Measurements from ENCODE around the gene GJA8.
"Not testable (repeated sequence)": the region's sequence is repeated elsewhere in the genome, so short reads cannot be mapped to it uniquely, and the experiment has no call there.

The GJA8 gene

GRCh38 chr1:147902253-147902845, at the start of gene GJA8:
GJA8 (plus strand) TSS chr1:147902795; CDS start chr1:147907956, 5,161 bp downstream.
- peaks cover 7% of the 10 kb centered on the region for H3K27me3 Mint-ChIP-seq
- no peaks in the 10 kb centered on the region for H3K4me1 Mint-ChIP-seq
- H3K9me3 Mint-ChIP-seq, result no peaks in the 10 kb centered on the region
- ATAC-seq (ENCODE audit: low read depth) (no peak), DNase-seq (ENCODE audit: low spot score in 2 of 2) (no peak)
- H3K4me3 Mint-ChIP-seq, result no peak within 1 kb of the TSS
- H3K27ac Mint-ChIP-seq, result no peak within 1 kb of the TSS
- no peaks in the 10 kb centered on the region for H3K36me3 Mint-ChIP-seq

GRCh38 chr1:147853391-147853790, 49.2 kb upstream of the GJA8 start:
- Mint-ChIP-seq H3K36me3 (no peaks in the 10 kb centered on the region), H3K4me3 (no peak overlapping the region), H3K27me3 (peaks cover 13% of the 10 kb centered on the region), H3K4me1 (no peaks in the 10 kb centered on the region), H3K9me3 (peaks cover 1% of the 10 kb centered on the region), H3K27ac (no peak overlapping the region)
- DNase-seq (ENCODE audit: low spot score in 2 of 2) (no peak), ATAC-seq (ENCODE audit: low read depth) (no peak)

GRCh38 chr1:147854989-147855388, 47.6 kb upstream of the GJA8 start:
- not testable (repeated sequence) for H3K4me3 Mint-ChIP-seq; DNase-seq (ENCODE audit: low spot score in 2 of 2); H3K4me1 Mint-ChIP-seq; ATAC-seq (ENCODE audit: low read depth); H3K9me3 Mint-ChIP-seq; H3K27ac Mint-ChIP-seq; H3K36me3 Mint-ChIP-seq
- H3K27me3 Mint-ChIP-seq, result peaks cover 11% of the 10 kb centered on the region

GRCh38 chr1:147855996-147856395, 46.6 kb upstream of the GJA8 start:
- H3K27me3 Mint-ChIP-seq; H3K4me3 Mint-ChIP-seq; H3K27ac Mint-ChIP-seq; H3K9me3 Mint-ChIP-seq; H3K4me1 Mint-ChIP-seq; DNase-seq (ENCODE audit: low spot score in 2 of 2); ATAC-seq (ENCODE audit: low read depth); H3K36me3 Mint-ChIP-seq: not testable (repeated sequence)

GRCh38 chr1:147867204-147867603, 35.4 kb upstream of the GJA8 start:
- H3K4me1 Mint-ChIP-seq; H3K9me3 Mint-ChIP-seq; H3K27me3 Mint-ChIP-seq; ATAC-seq (ENCODE audit: low read depth); DNase-seq (ENCODE audit: low spot score in 2 of 2); H3K27ac Mint-ChIP-seq; H3K36me3 Mint-ChIP-seq; H3K4me3 Mint-ChIP-seq: not testable (repeated sequence)

GRCh38 chr1:147878022-147878421, 24.6 kb upstream of the GJA8 start:
- ATAC-seq (ENCODE audit: low read depth) (no peak), DNase-seq (ENCODE audit: low spot score in 2 of 2) (no peak)
- H3K36me3 Mint-ChIP-seq, result peaks cover 1% of the 10 kb centered on the region
- peaks cover 5% of the 10 kb centered on the region for H3K9me3 Mint-ChIP-seq
- no peak overlapping the region for H3K4me3 Mint-ChIP-seq
- H3K27ac Mint-ChIP-seq, result no peak overlapping the region
- H3K4me1 Mint-ChIP-seq, result no peaks in the 10 kb centered on the region
- peaks cover 14% of the 10 kb centered on the region for H3K27me3 Mint-ChIP-seq

GRCh38 chr1:147879911-147880310, 22.7 kb upstream of the GJA8 start:
- H3K36me3 Mint-ChIP-seq, result peaks cover 1% of the 10 kb centered on the region
- H3K9me3 Mint-ChIP-seq, result peaks cover 5% of the 10 kb centered on the region
- ATAC-seq (ENCODE audit: low read depth), result no peak
- no peak for DNase-seq (ENCODE audit: low spot score in 2 of 2)
- H3K4me3 Mint-ChIP-seq, result no peak overlapping the region
- H3K27me3 Mint-ChIP-seq, result peaks cover 14% of the 10 kb centered on the region
- no peaks in the 10 kb centered on the region for H3K4me1 Mint-ChIP-seq
- H3K27ac Mint-ChIP-seq, result no peak overlapping the region

GRCh38 chr1:147882535-147882934, 20.1 kb upstream of the GJA8 start:
- Mint-ChIP-seq H3K9me3 (peaks cover 5% of the 10 kb centered on the region), H3K27me3 (peaks cover 13% of the 10 kb centered on the region), H3K36me3 (peaks cover 1% of the 10 kb centered on the region), H3K4me3 (no peak overlapping the region), H3K4me1 (no peaks in the 10 kb centered on the region), H3K27ac (no peak overlapping the region)
- ATAC-seq (ENCODE audit: low read depth) (no peak), DNase-seq (ENCODE audit: low spot score in 2 of 2) (no peak)

- H3K27ac Mint-ChIP-seq, result no peak overlapping the region
These were observed 12.3 kb upstream of the GJA8 start for GRCh38 chr1:147890177-147890790.

GRCh38 chr1:147891088-147891487, 11.5 kb upstream of the GJA8 start:
- Mint-ChIP-seq H3K9me3 (no peaks in the 10 kb centered on the region), H3K27ac (no peak overlapping the region), H3K4me1 (peaks cover 7% of the 10 kb centered on the region), H3K4me3 (no peak overlapping the region), H3K36me3 (no peaks in the 10 kb centered on the region), H3K27me3 (peaks cover 3% of the 10 kb centered on the region)
- DNase-seq (ENCODE audit: low spot score in 2 of 2) (no peak), ATAC-seq (ENCODE audit: low read depth) (no peak)

More at GRCh38 chr1:147890177-147890790, 12.3 kb upstream of the GJA8 start:
- H3K9me3 Mint-ChIP-seq, result no peaks in the 10 kb centered on the region
- DNase-seq (ENCODE audit: low spot score in 2 of 2) (peak; percentile 49 to 64), ATAC-seq (ENCODE audit: low read depth) (peak; percentile 85)
- peaks cover 3% of the 10 kb centered on the region for H3K27me3 Mint-ChIP-seq
- H3K4me1 Mint-ChIP-seq, result peaks cover 7% of the 10 kb centered on the region
- no peaks in the 10 kb centered on the region for H3K36me3 Mint-ChIP-seq
- no peak overlapping the region for H3K4me3 Mint-ChIP-seq

- H3K36me3 Mint-ChIP-seq, result no peaks in the 10 kb centered on the region
- no peak overlapping the region for H3K4me3 Mint-ChIP-seq
- H3K27me3 Mint-ChIP-seq, result peaks cover 3% of the 10 kb centered on the region
- DNase-seq (ENCODE audit: low spot score in 2 of 2) (no peak), ATAC-seq (ENCODE audit: low read depth) (peak; percentile 42)
- no peaks in the 10 kb centered on the region for H3K9me3 Mint-ChIP-seq
- peaks cover 7% of the 10 kb centered on the region for H3K4me1 Mint-ChIP-seq
- no peak overlapping the region for H3K27ac Mint-ChIP-seq
These were observed 10.4 kb upstream of the GJA8 start for GRCh38 chr1:147892216-147892615.

GRCh38 chr1:147892731-147893214, 9.8 kb upstream of the GJA8 start:
- Mint-ChIP-seq H3K4me3 (no peak overlapping the region), H3K27me3 (peaks cover 3% of the 10 kb centered on the region), H3K9me3 (no peaks in the 10 kb centered on the region), H3K36me3 (no peaks in the 10 kb centered on the region), H3K4me1 (peaks cover 7% of the 10 kb centered on the region), H3K27ac (no peak overlapping the region)
- DNase-seq (ENCODE audit: low spot score in 2 of 2) (peak in 1 of 2 donors; percentile 29), ATAC-seq (ENCODE audit: low read depth) (no peak)

GRCh38 chr1:147895123-147895522, 7.5 kb upstream of the GJA8 start:
- no peaks in the 10 kb centered on the region for H3K9me3 Mint-ChIP-seq
- ATAC-seq (ENCODE audit: low read depth) (no peak), DNase-seq (ENCODE audit: low spot score in 2 of 2) (no peak)
- H3K4me1 Mint-ChIP-seq, result peaks cover 6% of the 10 kb centered on the region
- H3K36me3 Mint-ChIP-seq, result no peaks in the 10 kb centered on the region
- no peak overlapping the region for H3K4me3 Mint-ChIP-seq
- H3K27ac Mint-ChIP-seq, result no peak overlapping the region
- peaks cover 7% of the 10 kb centered on the region for H3K27me3 Mint-ChIP-seq

- H3K27ac Mint-ChIP-seq, result no peak overlapping the region
- no peaks in the 10 kb centered on the region for H3K9me3 Mint-ChIP-seq
- peaks cover 2% of the 10 kb centered on the region for H3K4me1 Mint-ChIP-seq
- no peak overlapping the region for H3K4me3 Mint-ChIP-seq
- no peak for ATAC-seq (ENCODE audit: low read depth)
- H3K36me3 Mint-ChIP-seq, result no peaks in the 10 kb centered on the region
- H3K27me3 Mint-ChIP-seq, result peaks cover 10% of the 10 kb centered on the region
- DNase-seq (ENCODE audit: low spot score in 2 of 2), result no peak
These were observed 5.4 kb upstream of the GJA8 start for GRCh38 chr1:147897029-147897752.
